K562 (cell line): ENCODE results near the gene ALG14. TPM values are rescaled to one million over a fixed set of nuclear protein-coding genes. Genes with fewer than 3 reads are reported as not detected.

Source experiments
- ATAC-seq: fragments of 200-7000 bp; cut with Tn5 transposase; 3 replicates; pipeline ENCODE4 v1.9.1; 2020; ENCODE audit warnings: moderate library complexity
- BruUV-seq: library from RNA; stranded (reverse); fragments of 400-500 nt; replicated peaks from 2 replicates; lab custom pipeline; 2021; lab: Mats Ljungman, UMichigan
- CTCF ChIA-PET: fragments of 300-600 bp; formaldehyde crosslinking; extraction: SDS; loops from one replicate; lab custom pipeline; 2021; ENCODE audit warnings: low intra/inter-chr PET ratio; lab: Yijun Ruan, JAX
- POLR2A ChIA-PET: fragments of 300-600, 350-650 bp; sonication (Branson Sonifier 250); formaldehyde crosslinking; extraction: SDS; loops from one replicate; lab custom pipeline; 2021; ENCODE audit warnings: antibody characterized with exemption, inconsistent platforms; lab: Yijun Ruan, JAX
- DNase-seq, 4 experiments: peaks; one replicate each; pipeline versions ENCODE4 v3.0.0 to v3.0.0-alpha.2; 2011 to 2018; ENCODE audit warnings: low spot score in 3 of 4, mixed read lengths in 3 of 4; ENCODE audit errors: extremely low read depth in 1 of 4
- FAIRE-seq: peaks from 2 replicates; lab custom pipeline; 2011; peaks lifted over from hg19 to GRCh38; lab: Jason Lieb, UNC
- H2AFZ ChIP-seq: 2 replicates; pipeline ENCODE4 v1.6.0; 2011; ENCODE audit warnings: low read depth, low read length, control low read depth, inconsistent platforms
- H3K27ac ChIP-seq: fragments of 200-600 bp; 3 replicates; pipeline ENCODE4 v1.8.0; 2011; ENCODE audit warnings: low read depth, mild to moderate bottlenecking, control low read depth, inconsistent platforms, low read length, moderate library complexity, mixed read lengths; ENCODE audit errors: extremely low read depth
- H3K27me3 ChIP-seq, 2 experiments: fragments of 300-600 bp in 1 of 2; 2 replicates in 1 of 2; 3 replicates in 1 of 2; pipeline versions ENCODE4 v1.6.0 to v1.8.0; 2011; ENCODE audit warnings: inconsistent platforms in 2 of 2, low read length in 2 of 2, mild to moderate bottlenecking in 1 of 2, mixed read lengths in 1 of 2, moderate library complexity in 1 of 2; ENCODE audit not compliant: control insufficient read depth in 2 of 2, insufficient read depth in 2 of 2
- H3K36me3 ChIP-seq: fragments of 300-600 bp; 3 replicates; pipeline ENCODE4 v1.8.0; 2011; ENCODE audit warnings: mild to moderate bottlenecking, low read length, inconsistent platforms; ENCODE audit not compliant: control insufficient read depth, insufficient read depth
- H3K4me1 ChIP-seq, 2 experiments: fragments of 200-600 bp in 1 of 2; replicated peaks in 1 of 2; 2 replicates in 1 of 2; 3 replicates in 1 of 2; pipeline versions ENCODE4 v1.5.1 to v1.8.0; 2011; ENCODE audit warnings: inconsistent platforms in 2 of 2, low read length in 2 of 2, mild to moderate bottlenecking in 1 of 2, mixed read lengths in 1 of 2, moderate library complexity in 1 of 2; ENCODE audit not compliant: control insufficient read depth in 2 of 2, insufficient read depth in 2 of 2
- H3K4me2 ChIP-seq: 2 replicates; pipeline ENCODE4 v1.6.1; 2011; ENCODE audit warnings: low read length, control low read depth, inconsistent platforms, mixed read lengths; ENCODE audit not compliant: insufficient read depth
- H3K4me3 ChIP-seq: fragments of 200-600 bp; sonication (generic), shearing (Covaris generic); 2 replicates; pipeline ENCODE4 v1.5.1; 2016; ENCODE audit warnings: control low read depth, inconsistent platforms
- H3K79me2 ChIP-seq: fragments of 200-600 bp; 3 replicates; pipeline ENCODE4 v1.8.0; 2011; ENCODE audit warnings: low read length, inconsistent platforms; ENCODE audit not compliant: control insufficient read depth, insufficient read depth
- H3K9ac ChIP-seq, 2 experiments: 2 replicates each; pipeline versions ENCODE4 v1.6.0 to v1.6.1; 2011; ENCODE audit warnings: low read depth in 2 of 2, low read length in 2 of 2, control low read depth in 1 of 2, inconsistent platforms in 1 of 2, mild to moderate bottlenecking in 1 of 2, mixed read lengths in 1 of 2; ENCODE audit not compliant: insufficient read depth in 1 of 2
- H3K9me1 ChIP-seq: one replicate; pipeline ENCODE4 v1.6.0; 2011; ENCODE audit warnings: inconsistent platforms, mild to moderate bottlenecking, low read length, moderate library complexity; ENCODE audit not compliant: control insufficient read depth, insufficient read depth
- H3K9me3 ChIP-seq: replicated peaks from 2 replicates; pipeline ENCODE4 v1.5.1; 2011; ENCODE audit warnings: low read depth, low read length, inconsistent platforms; ENCODE audit not compliant: control insufficient read depth, insufficient read depth
- H4K20me1 ChIP-seq: replicated peaks from 2 replicates; pipeline ENCODE4 v1.6.1; 2011; ENCODE audit warnings: low read length, inconsistent platforms, mixed read lengths; ENCODE audit not compliant: control insufficient read depth, insufficient read depth
- ARHGAP35 ChIP-seq: fragments of 450-650 bp; IDR thresholded peaks from 2 replicates; pipeline ENCODE4 v1.6.1; 2018; ENCODE audit not compliant: partially characterized antibody
- DNMT1 ChIP-seq: fragments of 450-650 bp; IDR thresholded peaks from 2 replicates; pipeline ENCODE4 v1.6.1; 2016; ENCODE audit warnings: antibody characterized with exemption, mild to moderate bottlenecking
- ESRRB ChIP-seq: fragments of 250-450 bp; sonication (Bioruptor Pico); IDR thresholded peaks from 2 replicates; pipeline ENCODE4 v1.5.0; 2020; ENCODE audit warnings: mild to moderate bottlenecking, moderate library complexity, borderline replicate concordance
- HNRNPH1 ChIP-seq: fragments of 200-400 bp; formaldehyde crosslinking; optimal IDR thresholded peaks from 2 replicates; pipeline ENCODE3; 2017; ENCODE audit warnings: low read depth, mild to moderate bottlenecking, low read length, moderate library complexity
- KLF1 ChIP-seq: fragments of 450-650 bp; IDR thresholded peaks from 2 replicates; pipeline ENCODE4 v1.6.1; 2016; ENCODE audit warnings: missing genetic modification characterization, missing compliant biosample characterization
- MIER1 ChIP-seq: fragments of 450-650 bp; IDR thresholded peaks from 2 replicates; pipeline ENCODE4 v1.6.1; 2016; ENCODE audit warnings: antibody characterized with exemption, mild to moderate bottlenecking, low read depth
- ZFP91 ChIP-seq: sonication (generic); formaldehyde crosslinking; IDR thresholded peaks from 2 replicates; pipeline ENCODE4 v1.8.0; 2022; ENCODE audit warnings: mild to moderate bottlenecking, missing genetic modification reagents
- ZNF324 ChIP-seq: fragments of 250-450 bp; sonication (Bioruptor Pico); IDR thresholded peaks from 2 replicates; pipeline ENCODE4 v1.4.0; 2020; ENCODE audit warnings: mild to moderate bottlenecking
- ZNF707 ChIP-seq: fragments of 250-450 bp; sonication (Bioruptor Pico); conservative IDR thresholded peaks from 2 replicates; pipeline ENCODE4 v1.8.0; 2022; ENCODE audit warnings: inconsistent platforms, mild to moderate bottlenecking, moderate library complexity
- ZSCAN29 ChIP-seq: fragments of 450-650 bp; IDR thresholded peaks from 2 replicates; pipeline ENCODE4 v1.6.1; 2017
- WGBS: fragments of 100-300 bp; shearing (Covaris generic); methylation state at CpG from one replicate; pipeline ENCODE4 v1.1.6; 2016; ENCODE audit warnings: low coverage, mixed read lengths; ENCODE audit not compliant: insufficient coverage; ENCODE audit errors: missing lambda C conversion rate; 5-methylcytosine and 5-hydroxymethylcytosine counted together
- in situ Hi-C: fragments of 300-500 bp; cut with MboI; formaldehyde crosslinking; loops from 4 replicates; pipeline ENCODE4 v1.15.0; 2018; ENCODE audit warnings: inconsistent platforms, mixed read lengths
- intact Hi-C: fragments of 100-400 bp; cut with micrococcal nuclease; formaldehyde crosslinking; loops from 2 replicates; pipeline ENCODE4 v1.14.2; 2022
- polyA plus RNA-seq, 8 experiments: library from polyadenylated mRNA; depleted of rRNA in 4 of 8; stranded (reverse) in 5 of 8; unstranded in 3 of 8; fragments of >200 nt; fragmentation: Nextera tagmentation in 2 of 8; fragmentation: Illumina TruSeq in 1 of 8; extraction: Ambion mirVana in 2 of 8; extraction: Trizol in 1 of 8; gene quantifications; 2 replicates each; pipeline versions ENCODE4 v1.2.1 to v1.2.3, GENCODE V29; 2011 to 2014; ENCODE audit warnings: inconsistent platforms in 1 of 8, missing spikeins in 1 of 8
- total RNA-seq, 7 experiments: library from RNA; depleted of rRNA in 6 of 7; stranded (reverse); fragments of >200 nt in 6 of 7; fragmentation: Illumina TruSeq in 2 of 7; extraction: Trizol in 2 of 7; gene quantifications; 2 replicates each; pipeline versions ENCODE4 v1.2.1 to v1.2.3, GENCODE V29; 2011 to 2021; ENCODE audit warnings: low replicate concordance in 1 of 7
- TF ChIP-seq, protein P1 (sequence below): sonication (generic); formaldehyde crosslinking; IDR thresholded peaks from 2 replicates; pipeline ENCODE4 v1.8.1; 2023; ENCODE audit warnings: mild to moderate bottlenecking, missing genetic modification reagents

ALG14 gene
- total and polyA plus RNA-seq, 9 of the 15 experiments (the other 6 are each of a cell fraction or from before 2014, with no cell fraction given), result 2.8 to 16.2 (median 4.9) TPM

GRCh38 chr1:94974241-94974640, 98.5 kb downstream of the ALG14 start:
- in situ Hi-C loops, result no loop called here
- no peak overlapping the region for H3K27ac ChIP-seq

DNA sequence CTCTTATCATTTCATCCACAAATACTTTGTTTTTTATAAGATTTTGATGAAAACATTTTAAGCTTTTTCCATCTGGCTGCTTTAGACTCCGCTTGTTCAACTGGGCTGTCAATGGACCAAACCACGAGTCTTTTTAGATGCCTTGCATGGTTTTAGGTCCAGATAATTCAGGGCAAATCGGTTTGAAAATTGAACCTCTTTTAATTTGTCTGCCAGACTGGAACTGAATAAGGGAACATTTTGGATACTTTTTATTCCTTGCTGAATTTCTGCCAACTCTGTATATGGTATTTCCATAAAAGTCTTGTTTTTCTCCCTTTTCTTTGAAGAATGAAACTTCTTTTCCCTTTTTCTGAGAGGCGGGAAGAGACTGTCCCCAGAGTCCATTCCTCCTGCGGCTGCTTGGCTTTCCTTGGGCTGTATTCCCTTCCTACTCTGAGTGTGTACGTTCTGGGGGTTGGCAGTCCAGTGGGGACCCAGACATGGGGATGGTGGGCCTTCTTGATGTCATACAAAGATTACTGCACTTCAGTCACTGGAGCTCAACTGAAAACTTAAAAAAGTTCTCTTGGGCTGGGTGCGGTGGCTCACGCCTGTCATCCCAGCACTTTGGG, 99.3 kb downstream of the ALG14 start:
- CTCF ChIA-PET, result no interaction called here
- FAIRE-seq, result no peak

More at GRCh38 chr1:94974241-94974640, 98.5 kb downstream of the ALG14 start:
- Histone ChIP-seq H3K4me1 (no peaks in the 10 kb centered on the region), H3K9ac (no peak overlapping the region), H2AFZ (no peak overlapping the region), H3K9me3 (no peaks in the 10 kb centered on the region), H3K4me3 (no peak overlapping the region), H3K27me3 (peaks cover 10 to 17% of the 10 kb centered on the region in 2 experiments; a peak in 3 of 5 replicates), H4K20me1 (no peaks in the 10 kb centered on the region), H3K36me3 (no peaks in the 10 kb centered on the region), H3K4me2 (no peak overlapping the region), H3K79me2 (no peaks in the 10 kb centered on the region), H3K9me1 (no peaks in the 10 kb centered on the region)
- intact Hi-C loops, result no loop called here
- 0% methylated on average over 1 of the region's 1 CpG for WGBS
- ATAC-seq (no peak), DNase-seq (no peak), FAIRE-seq (no peak)
- ChIA-PET POLR2A (interaction anchor here (0.7 kb wide), 1 partner anchor 100 kb away, joined by 3 read pairs; no protein-coding TSS in a partner anchor), CTCF (no interaction called here)
- TF ChIP-seq ZNF324 (CRISPR knock-in tag) (no peak), ARHGAP35 (no peak)
- BruUV-seq, result no TSS peak

More for the DNA sequence above, 99.3 kb downstream of the ALG14 start:
- peaks cover 12 to 19% of the 10 kb centered on the region in 2 experiments; a peak in 3 of 5 replicates for H3K27me3 ChIP-seq
- H3K27ac ChIP-seq, result no peak overlapping the region
- no peak overlapping the region for H3K9ac ChIP-seq
- H3K4me2 ChIP-seq, result no peak overlapping the region
- no peak for ATAC-seq
- POLR2A ChIA-PET, result no interaction called here
- H3K9me1 ChIP-seq, result no peaks in the 10 kb centered on the region
- in situ Hi-C loops, result no loop called here
- H3K36me3 ChIP-seq, result no peaks in the 10 kb centered on the region
- H3K79me2 ChIP-seq, result no peaks in the 10 kb centered on the region
- H3K4me1 ChIP-seq, result no peaks in the 10 kb centered on the region
- BruUV-seq, result no TSS peak
- no peak overlapping the region for H2AFZ ChIP-seq
- no peak overlapping the region for H3K4me3 ChIP-seq
- WGBS, result 4% methylated on average over 7 of the region's 8 CpGs
- intact Hi-C loops, result no loop called here
- no peaks in the 10 kb centered on the region for H3K9me3 ChIP-seq
- TF ChIP-seq HNRNPH1, result no peak
- no peak for TF ChIP-seq ZSCAN29
- TF ChIP-seq ESRRB (CRISPR knock-in tag), result no peak
- no peak for TF ChIP-seq ZFP91 (CRISPR knock-in tag)
- TF ChIP-seq, protein P1, sequence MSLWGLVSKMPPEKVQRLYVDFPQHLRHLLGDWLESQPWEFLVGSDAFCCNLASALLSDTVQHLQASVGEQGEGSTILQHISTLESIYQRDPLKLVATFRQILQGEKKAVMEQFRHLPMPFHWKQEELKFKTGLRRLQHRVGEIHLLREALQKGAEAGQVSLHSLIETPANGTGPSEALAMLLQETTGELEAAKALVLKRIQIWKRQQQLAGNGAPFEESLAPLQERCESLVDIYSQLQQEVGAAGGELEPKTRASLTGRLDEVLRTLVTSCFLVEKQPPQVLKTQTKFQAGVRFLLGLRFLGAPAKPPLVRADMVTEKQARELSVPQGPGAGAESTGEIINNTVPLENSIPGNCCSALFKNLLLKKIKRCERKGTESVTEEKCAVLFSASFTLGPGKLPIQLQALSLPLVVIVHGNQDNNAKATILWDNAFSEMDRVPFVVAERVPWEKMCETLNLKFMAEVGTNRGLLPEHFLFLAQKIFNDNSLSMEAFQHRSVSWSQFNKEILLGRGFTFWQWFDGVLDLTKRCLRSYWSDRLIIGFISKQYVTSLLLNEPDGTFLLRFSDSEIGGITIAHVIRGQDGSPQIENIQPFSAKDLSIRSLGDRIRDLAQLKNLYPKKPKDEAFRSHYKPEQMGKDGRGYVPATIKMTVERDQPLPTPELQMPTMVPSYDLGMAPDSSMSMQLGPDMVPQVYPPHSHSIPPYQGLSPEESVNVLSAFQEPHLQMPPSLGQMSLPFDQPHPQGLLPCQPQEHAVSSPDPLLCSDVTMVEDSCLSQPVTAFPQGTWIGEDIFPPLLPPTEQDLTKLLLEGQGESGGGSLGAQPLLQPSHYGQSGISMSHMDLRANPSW (CRISPR knock-in tag), result no peak
- TF ChIP-seq DNMT1, result no peak
- no peak for TF ChIP-seq ZNF707
- TF ChIP-seq KLF1, result no peak
- no peak for TF ChIP-seq MIER1
- TF ChIP-seq, all 486 proteins: peak for 0
- H4K20me1 ChIP-seq, result no peaks in the 10 kb centered on the region
- no peak for DNase-seq
